ENCODE data around the gene SFTPB.
"Not testable (repeated sequence)": the region's sequence is repeated elsewhere in the genome, so short reads cannot be mapped to it uniquely, and the experiment has no call there.

SFTPB gene

DNA sequence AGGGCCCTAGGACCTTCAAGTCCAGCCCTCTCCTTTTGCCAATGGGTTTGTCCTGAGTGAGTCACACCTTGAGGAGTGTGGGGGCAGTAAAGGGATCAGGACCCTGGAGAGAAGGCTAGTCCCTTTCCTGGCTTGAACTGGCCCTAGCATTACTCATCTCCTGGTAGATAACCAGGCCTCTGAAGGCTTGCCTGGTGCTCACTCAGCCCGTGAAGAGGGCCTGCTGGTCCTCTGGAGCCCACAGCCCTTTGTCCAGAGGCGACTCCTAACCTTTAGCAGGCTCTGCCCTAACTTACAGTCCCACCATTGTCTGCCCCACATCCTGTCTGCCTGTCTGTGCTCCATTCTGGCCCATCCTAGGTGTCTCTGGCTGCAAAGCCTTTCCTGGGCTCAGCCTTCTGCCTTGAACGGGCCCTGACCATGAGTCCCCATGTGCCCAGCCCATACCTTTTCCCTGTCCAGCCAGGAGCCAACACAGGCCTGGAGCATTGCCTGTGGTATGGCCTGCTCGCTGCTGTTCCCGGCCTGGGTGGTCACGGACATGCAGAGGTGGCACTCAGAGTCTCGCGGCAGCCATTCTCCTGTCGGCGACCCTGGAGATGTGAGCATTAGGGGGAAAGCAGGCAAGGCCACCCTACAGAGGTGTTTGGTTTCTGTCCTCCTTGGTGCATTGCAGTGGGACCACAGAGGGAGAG lies 5.0 kb downstream of the SFTPB start:
- Histone ChIP-seq H3K9me3 (ENCODE audit: control insufficient read depth, low read length) (no peaks in the 10 kb centered on the region), H3K27me3 (replicated peaks; ENCODE audit: control insufficient read depth, insufficient read depth, low read length) (no peaks in the 10 kb centered on the region), H3K36me3 (ENCODE audit: control insufficient read depth, insufficient read depth, low read length, severe bottlenecking) (peaks cover 6% of the 10 kb centered on the region), H3K4me1 (ENCODE audit: control insufficient read depth, insufficient read depth, low read length) (peaks cover 10% of the 10 kb centered on the region), H3K4me3 (ENCODE audit: low read length) (no peak overlapping the region), H3K9ac (ENCODE audit: low read length) (peak overlapping the region; percentile 5)
- DNase-seq (ENCODE audit: low read depth) = peak; percentile 60

DNA sequence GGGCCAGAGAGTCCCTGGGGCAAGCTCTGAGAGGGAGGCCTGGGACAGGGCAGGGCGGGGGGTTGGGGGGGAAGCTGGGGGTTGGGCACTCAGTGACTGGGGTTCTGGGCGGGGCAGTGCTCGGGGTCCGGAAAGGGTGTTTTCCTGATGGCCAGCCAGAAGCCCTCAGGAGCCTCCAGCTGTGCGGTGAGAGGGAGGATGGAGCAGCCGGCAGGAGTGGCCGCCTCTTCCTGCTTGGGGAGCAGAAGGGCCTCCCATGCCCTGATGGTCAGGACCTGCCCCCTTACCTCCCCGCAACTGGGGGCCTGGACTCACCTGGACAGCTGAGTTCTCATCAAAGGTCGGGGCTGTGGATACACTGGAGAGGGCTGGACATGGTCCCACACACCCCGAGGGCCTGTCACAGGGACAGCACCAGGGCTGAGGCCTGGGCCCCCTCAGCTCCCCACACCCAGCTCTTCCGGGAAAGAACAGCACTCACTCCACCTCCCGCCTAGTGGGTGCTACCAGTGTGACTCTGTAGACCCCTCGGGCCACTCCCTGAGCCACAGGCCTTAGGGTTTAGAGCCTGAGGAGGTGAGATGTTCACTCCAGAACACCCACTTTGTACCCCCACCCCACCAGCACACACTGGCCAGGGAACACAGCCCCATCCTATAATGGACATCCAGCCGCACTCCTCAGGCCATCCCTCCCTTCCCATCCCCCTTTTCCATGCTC lies 6.7 kb downstream of the SFTPB start:
- no peak for DNase-seq (ENCODE audit: low read depth)
- Histone ChIP-seq H3K27me3 (replicated peaks; ENCODE audit: control insufficient read depth, insufficient read depth, low read length) (no peaks in the 10 kb centered on the region), H3K9ac (ENCODE audit: low read length) (no peak overlapping the region), H3K9me3 (ENCODE audit: control insufficient read depth, low read length) (no peaks in the 10 kb centered on the region), H3K4me1 (ENCODE audit: control insufficient read depth, insufficient read depth, low read length) (peaks cover 15% of the 10 kb centered on the region), H3K36me3 (ENCODE audit: control insufficient read depth, insufficient read depth, low read length, severe bottlenecking) (peaks cover 9% of the 10 kb centered on the region), H3K4me3 (ENCODE audit: low read length) (no peak overlapping the region)

DNA sequence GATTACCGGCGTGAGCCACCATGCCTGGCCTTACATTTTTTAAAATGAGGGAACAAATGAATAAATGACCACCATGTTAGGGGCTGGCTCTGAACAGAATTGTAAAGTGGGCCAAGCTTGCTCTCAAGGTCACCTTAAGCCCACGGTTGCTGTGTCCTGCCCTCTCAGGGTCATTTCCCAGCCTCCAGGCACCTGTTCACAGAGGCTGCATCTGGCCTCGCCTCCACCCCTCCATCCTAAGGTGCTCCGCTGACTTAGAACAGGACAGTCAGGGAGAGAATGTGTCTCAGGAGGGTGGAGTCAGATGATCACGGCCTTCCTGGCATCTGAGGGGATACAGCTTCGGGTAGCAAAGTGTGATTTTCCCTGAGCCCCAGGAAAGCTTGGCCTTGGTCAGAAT lies 7.3 kb downstream of the SFTPB start:
- no peak overlapping the region for H3K9ac ChIP-seq (ENCODE audit: low read length)
- peaks cover 9% of the 10 kb centered on the region for H3K36me3 ChIP-seq (ENCODE audit: control insufficient read depth, insufficient read depth, low read length, severe bottlenecking)
- H3K4me1 ChIP-seq (ENCODE audit: control insufficient read depth, insufficient read depth, low read length) = peaks cover 21% of the 10 kb centered on the region
- no peak for DNase-seq (ENCODE audit: low read depth)
- H3K27me3 ChIP-seq (replicated peaks; ENCODE audit: control insufficient read depth, insufficient read depth, low read length) = no peaks in the 10 kb centered on the region
- no peak overlapping the region for H3K4me3 ChIP-seq (ENCODE audit: low read length)
- no peaks in the 10 kb centered on the region for H3K9me3 ChIP-seq (ENCODE audit: control insufficient read depth, low read length)

DNA sequence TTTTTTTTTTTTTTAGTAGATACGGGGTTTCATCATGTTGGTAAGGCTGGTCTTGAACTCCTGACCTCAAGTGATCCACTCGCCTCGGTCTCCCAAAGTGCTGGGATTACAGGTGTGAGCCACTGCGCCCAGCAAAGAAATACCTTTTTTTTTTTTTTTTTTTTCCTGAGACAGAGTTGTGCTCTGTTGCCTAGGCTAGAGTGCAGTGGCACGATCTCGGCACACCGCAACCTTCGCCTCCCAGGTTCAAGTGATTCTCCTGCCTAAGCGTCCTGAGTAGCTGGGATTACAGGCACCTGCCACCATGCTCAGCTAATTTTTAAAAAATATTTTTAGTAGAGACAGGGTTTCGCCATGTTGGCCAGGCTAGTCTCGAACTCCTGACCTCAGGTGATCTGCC lies 7.7 kb downstream of the SFTPB start:
- not testable (repeated sequence) for H3K4me3 ChIP-seq (ENCODE audit: low read length); H3K9ac ChIP-seq (ENCODE audit: low read length); DNase-seq (ENCODE audit: low read depth); H3K9me3 ChIP-seq (ENCODE audit: control insufficient read depth, low read length); H3K27me3 ChIP-seq (replicated peaks; ENCODE audit: control insufficient read depth, insufficient read depth, low read length); H3K36me3 ChIP-seq (ENCODE audit: control insufficient read depth, insufficient read depth, low read length, severe bottlenecking)
- peaks cover 25% of the 10 kb centered on the region for H3K4me1 ChIP-seq (ENCODE audit: control insufficient read depth, insufficient read depth, low read length)

DNA sequence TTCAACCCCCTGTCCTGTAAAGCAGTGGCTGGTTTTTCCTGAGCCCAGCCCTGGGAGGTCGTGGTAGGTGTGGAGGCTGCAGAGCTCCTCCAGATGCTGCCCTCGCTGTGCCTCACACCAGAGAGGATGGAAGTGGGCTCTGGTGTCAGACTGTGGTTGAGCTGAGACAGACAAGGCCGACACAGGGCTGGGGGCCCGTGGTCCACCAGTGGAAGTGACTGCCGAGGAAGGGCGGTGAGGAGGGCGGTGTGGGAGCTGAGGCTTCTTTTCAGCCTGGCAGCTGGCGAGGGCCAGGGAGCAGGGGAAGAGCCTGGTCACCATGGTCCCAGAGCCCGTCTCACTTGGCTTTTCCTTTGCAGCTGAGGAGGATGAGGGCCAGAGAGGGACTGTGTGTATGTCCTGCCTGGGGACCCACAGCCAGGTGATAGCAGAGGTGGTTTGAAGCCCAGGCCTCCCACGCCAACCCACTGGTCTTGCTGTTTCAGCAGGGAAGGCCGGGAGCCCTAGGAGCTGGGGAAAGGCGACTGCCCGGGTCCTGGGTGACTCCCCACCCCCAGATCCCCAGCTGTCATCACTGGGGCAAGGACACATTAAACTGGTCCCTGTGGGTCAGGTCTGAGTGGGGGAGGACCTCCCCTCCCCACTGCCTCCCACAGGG lies 8.5 kb downstream of the SFTPB start:
- Histone ChIP-seq H3K27me3 (replicated peaks; ENCODE audit: control insufficient read depth, insufficient read depth, low read length) (no peaks in the 10 kb centered on the region), H3K4me3 (ENCODE audit: low read length) (no peak overlapping the region), H3K9ac (ENCODE audit: low read length) (no peak overlapping the region), H3K36me3 (ENCODE audit: control insufficient read depth, insufficient read depth, low read length, severe bottlenecking) (peaks cover 9% of the 10 kb centered on the region), H3K9me3 (ENCODE audit: control insufficient read depth, low read length) (no peaks in the 10 kb centered on the region), H3K4me1 (ENCODE audit: control insufficient read depth, insufficient read depth, low read length) (peaks cover 25% of the 10 kb centered on the region)
- no peak for DNase-seq (ENCODE audit: low read depth)

DNA sequence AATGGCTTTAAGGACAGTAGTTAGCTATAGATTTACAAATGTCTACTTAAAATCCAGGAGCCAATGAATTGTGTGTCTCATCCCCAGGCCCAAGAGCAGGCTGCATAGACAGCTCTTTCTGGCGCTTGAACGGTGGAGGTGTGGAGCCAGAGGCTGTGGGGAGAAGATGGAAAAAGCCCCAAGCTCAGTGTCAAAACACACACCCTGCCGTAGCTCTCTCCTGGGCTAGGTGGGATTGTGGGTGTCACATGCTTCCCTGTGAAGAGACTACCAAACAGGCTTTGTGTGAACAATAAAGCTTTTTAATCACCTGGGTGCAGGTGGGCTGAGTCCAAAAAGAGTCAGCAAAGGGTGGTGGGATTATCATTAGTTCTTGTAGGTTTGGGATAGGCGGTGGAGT lies 10.6 kb downstream of the SFTPB start:
- H3K4me3 ChIP-seq (ENCODE audit: low read length); H3K9me3 ChIP-seq (ENCODE audit: control insufficient read depth, low read length); H3K9ac ChIP-seq (ENCODE audit: low read length); DNase-seq (ENCODE audit: low read depth); H3K27me3 ChIP-seq (replicated peaks; ENCODE audit: control insufficient read depth, insufficient read depth, low read length): not testable (repeated sequence)
- Histone ChIP-seq H3K36me3 (ENCODE audit: control insufficient read depth, insufficient read depth, low read length, severe bottlenecking) (peaks cover 17% of the 10 kb centered on the region), H3K4me1 (ENCODE audit: control insufficient read depth, insufficient read depth, low read length) (peaks cover 27% of the 10 kb centered on the region)

DNA sequence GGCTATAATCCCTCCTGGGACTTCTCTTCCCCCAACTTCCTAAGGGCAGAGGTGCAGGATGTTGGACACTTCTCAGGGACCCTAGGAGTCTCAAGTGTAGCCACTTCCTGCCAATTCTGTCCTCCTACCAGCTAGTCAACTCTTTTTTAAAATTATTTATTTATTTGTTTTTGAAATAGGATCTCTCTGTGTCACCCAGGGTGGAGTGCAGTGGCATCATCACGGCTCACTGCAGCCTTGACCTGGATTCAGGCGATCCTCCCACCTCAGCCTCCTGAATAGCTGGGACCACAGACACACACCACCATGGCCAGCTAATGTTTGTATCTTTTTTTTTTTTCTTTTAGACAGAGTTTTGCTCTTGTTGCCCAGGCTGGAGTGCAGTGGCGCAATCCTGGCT lies 11.5 kb downstream of the SFTPB start:
- Histone ChIP-seq H3K9ac (ENCODE audit: low read length) (peak overlapping the region; percentile 3), H3K36me3 (ENCODE audit: control insufficient read depth, insufficient read depth, low read length, severe bottlenecking) (peaks cover 23% of the 10 kb centered on the region), H3K9me3 (ENCODE audit: control insufficient read depth, low read length) (no peaks in the 10 kb centered on the region)

DNA sequence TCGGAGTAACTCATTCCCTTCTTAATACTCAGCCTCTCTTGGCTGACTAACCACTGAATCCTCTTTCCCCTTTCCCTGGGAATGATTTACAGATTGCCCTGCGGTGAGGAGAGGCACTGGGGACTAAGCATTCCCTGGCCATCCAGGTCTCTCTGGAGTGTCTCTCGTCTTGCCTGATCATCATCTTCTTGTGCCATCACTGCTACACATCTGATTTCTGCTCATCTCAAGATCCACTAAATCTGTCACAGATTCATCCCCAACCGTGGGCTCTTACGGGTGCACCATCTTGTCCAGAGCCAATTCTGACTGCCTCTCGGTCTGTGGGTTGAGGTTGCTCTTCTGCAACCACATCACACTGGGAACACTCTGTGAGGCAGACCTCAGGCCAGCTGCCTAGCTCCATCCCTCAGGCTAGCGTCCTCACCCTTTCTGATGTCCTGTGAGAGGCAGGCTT lies 12.0 kb downstream of the SFTPB start:
- Histone ChIP-seq H3K9ac (ENCODE audit: low read length) (peak overlapping the region; percentile 3), H3K27me3 (replicated peaks; ENCODE audit: control insufficient read depth, insufficient read depth, low read length) (no peaks in the 10 kb centered on the region), H3K9me3 (ENCODE audit: control insufficient read depth, low read length) (no peaks in the 10 kb centered on the region), H3K4me3 (ENCODE audit: low read length) (no peak overlapping the region), H3K4me1 (ENCODE audit: control insufficient read depth, insufficient read depth, low read length) (peaks cover 31% of the 10 kb centered on the region), H3K36me3 (ENCODE audit: control insufficient read depth, insufficient read depth, low read length, severe bottlenecking) (peaks cover 28% of the 10 kb centered on the region)
- peak; percentile 58 for DNase-seq (ENCODE audit: low read depth)

More for the DNA sequence above, 11.5 kb downstream of the SFTPB start:
- H3K4me1 ChIP-seq (ENCODE audit: control insufficient read depth, insufficient read depth, low read length) = peaks cover 31% of the 10 kb centered on the region
- no peaks in the 10 kb centered on the region for H3K27me3 ChIP-seq (replicated peaks; ENCODE audit: control insufficient read depth, insufficient read depth, low read length)
- DNase-seq (ENCODE audit: low read depth) = peak; percentile 14
- no peak overlapping the region for H3K4me3 ChIP-seq (ENCODE audit: low read length)

DNA sequence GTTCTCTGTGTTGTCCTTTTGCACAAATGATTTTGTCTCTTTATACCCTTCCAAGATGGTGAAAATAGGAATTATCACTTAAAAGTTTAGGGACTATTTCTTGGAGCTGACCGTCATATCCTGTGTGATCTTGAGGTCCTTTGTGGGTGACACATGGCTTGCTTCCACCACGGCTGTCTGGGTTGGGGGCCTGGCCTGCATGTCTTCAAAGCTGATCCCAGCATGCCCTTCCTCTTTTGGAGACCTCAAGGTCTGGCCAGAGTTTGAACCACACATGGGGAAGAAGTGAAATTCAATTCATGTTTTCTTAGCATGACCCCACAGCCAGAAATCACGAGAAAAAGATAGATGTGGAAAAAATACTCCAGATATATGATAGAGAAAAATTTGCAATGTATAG lies 14.0 kb downstream of the SFTPB start:
- H3K36me3 ChIP-seq (ENCODE audit: control insufficient read depth, insufficient read depth, low read length, severe bottlenecking) = peaks cover 45% of the 10 kb centered on the region

DNA sequence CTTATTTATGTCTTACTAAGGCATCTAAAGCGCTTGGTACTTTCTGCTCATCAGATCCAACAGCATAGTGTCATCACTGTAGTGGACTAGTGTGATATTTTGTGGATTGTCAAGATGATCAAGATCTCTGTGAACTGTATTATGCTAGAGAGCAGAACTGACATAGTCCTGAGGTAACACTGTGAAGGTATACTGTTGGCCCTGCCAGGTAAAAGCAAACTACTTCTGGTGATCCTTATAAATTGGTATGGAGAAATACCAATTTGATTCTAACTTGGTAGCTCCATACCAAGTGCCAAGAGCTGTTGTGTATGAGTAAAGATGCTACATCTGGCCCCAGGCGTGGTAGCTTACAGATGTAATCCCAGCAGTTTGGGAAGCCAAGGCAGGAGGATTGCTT lies 15.9 kb downstream of the SFTPB start:
- no peak overlapping the region for H3K4me3 ChIP-seq (ENCODE audit: low read length)
- no peak for DNase-seq (ENCODE audit: low read depth)
- H3K36me3 ChIP-seq (ENCODE audit: control insufficient read depth, insufficient read depth, low read length, severe bottlenecking) = peaks cover 55% of the 10 kb centered on the region
- H3K27me3 ChIP-seq (replicated peaks; ENCODE audit: control insufficient read depth, insufficient read depth, low read length) = no peaks in the 10 kb centered on the region
- H3K9ac ChIP-seq (ENCODE audit: low read length) = no peak overlapping the region
- H3K4me1 ChIP-seq (ENCODE audit: control insufficient read depth, insufficient read depth, low read length) = peaks cover 47% of the 10 kb centered on the region
- no peaks in the 10 kb centered on the region for H3K9me3 ChIP-seq (ENCODE audit: control insufficient read depth, low read length)

More for the DNA sequence above, 14.0 kb downstream of the SFTPB start:
- H3K9ac ChIP-seq (ENCODE audit: low read length) = no peak overlapping the region
- H3K4me1 ChIP-seq (ENCODE audit: control insufficient read depth, insufficient read depth, low read length) = peaks cover 44% of the 10 kb centered on the region
- no peaks in the 10 kb centered on the region for H3K27me3 ChIP-seq (replicated peaks; ENCODE audit: control insufficient read depth, insufficient read depth, low read length)
- H3K4me3 ChIP-seq (ENCODE audit: low read length) = no peak overlapping the region
- H3K9me3 ChIP-seq (ENCODE audit: control insufficient read depth, low read length) = no peaks in the 10 kb centered on the region
- DNase-seq (ENCODE audit: low read depth) = no peak

DNA sequence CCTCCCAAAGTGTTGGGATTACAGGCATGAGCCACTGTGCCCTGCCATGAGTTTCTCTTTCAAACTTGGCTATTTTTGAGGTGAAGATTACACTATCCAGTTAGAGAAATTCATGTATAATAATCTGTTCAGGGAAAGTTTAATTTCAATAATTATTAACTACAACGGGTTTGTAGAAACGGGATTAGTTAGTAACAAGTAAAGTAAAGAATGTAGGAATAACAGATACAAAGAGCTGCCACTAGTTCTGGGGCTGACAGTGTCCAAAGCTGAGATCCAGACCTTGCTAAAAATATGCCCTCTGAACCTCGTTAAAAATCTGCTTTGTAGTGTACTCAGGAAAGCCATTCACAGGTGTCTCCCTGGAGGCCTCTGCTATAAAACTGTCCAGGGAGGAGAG lies 16.9 kb downstream of the SFTPB start:
- H3K4me1 ChIP-seq (ENCODE audit: control insufficient read depth, insufficient read depth, low read length) = peaks cover 40% of the 10 kb centered on the region
- no peak overlapping the region for H3K4me3 ChIP-seq (ENCODE audit: low read length)
- no peak for DNase-seq (ENCODE audit: low read depth)
- H3K27me3 ChIP-seq (replicated peaks; ENCODE audit: control insufficient read depth, insufficient read depth, low read length) = no peaks in the 10 kb centered on the region
- H3K9ac ChIP-seq (ENCODE audit: low read length) = no peak overlapping the region
- H3K36me3 ChIP-seq (ENCODE audit: control insufficient read depth, insufficient read depth, low read length, severe bottlenecking) = peaks cover 64% of the 10 kb centered on the region
- no peaks in the 10 kb centered on the region for H3K9me3 ChIP-seq (ENCODE audit: control insufficient read depth, low read length)

Measured in adipocyte (in vitro differentiated cells).